Eye (tissue), 1 donor: Measurements from ENCODE around the gene TSPAN9.
A peak's percentile ranks its signal among the peaks of the same experiment; 100 is the strongest.

ENCODE experiments used
- DNase-seq: peaks from one replicate; pipeline ENCODE4 v3.0.0-alpha.2; 2015

The TSPAN9 gene

GRCh38 chr12:3256103-3256631 lies 179.0 kb downstream of the TSPAN9 start:
- peak; percentile 61 for DNase-seq

DNA sequence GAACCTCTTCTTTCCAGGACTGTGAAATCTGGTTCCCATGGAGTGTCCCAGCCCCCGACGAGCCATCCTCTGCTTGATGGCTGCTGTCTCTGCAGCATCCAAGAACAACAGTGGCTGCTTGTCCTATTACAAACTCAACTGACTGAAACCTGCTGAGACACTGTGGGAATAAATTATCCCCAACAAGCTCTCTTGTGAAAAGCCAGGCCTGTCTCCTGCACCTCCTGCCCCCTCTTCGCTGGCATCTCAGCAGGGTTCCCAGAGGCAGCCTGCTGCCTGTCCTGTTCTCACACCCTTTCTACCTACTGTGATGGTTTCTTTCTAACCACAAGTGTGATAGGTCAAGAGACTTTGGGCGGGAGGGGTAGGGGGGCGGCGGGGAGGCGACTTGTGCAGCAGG lies 180.2 kb downstream of the TSPAN9 start:
- DNase-seq: no peak

DNA sequence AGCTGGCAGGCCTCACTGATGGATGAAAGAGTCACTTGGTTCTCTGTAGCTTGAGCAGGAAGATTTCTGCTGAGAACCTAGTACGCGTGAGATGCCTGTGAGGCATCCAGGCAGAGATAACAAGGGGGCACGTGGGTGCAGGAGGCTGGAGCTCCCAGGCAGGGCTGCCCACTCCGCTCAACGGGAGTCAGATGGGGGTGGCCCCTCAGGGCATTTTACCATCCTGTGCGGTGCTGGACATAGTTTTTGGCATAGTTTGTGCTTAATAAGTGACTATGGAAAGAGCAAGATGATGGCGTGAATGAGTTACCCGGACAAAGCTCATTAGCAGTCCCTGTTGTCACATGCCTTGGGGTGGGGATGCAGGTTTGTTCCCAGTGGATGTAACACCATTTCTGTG lies 182.8 kb downstream of the TSPAN9 start:
- peak; percentile 48 for DNase-seq

GRCh38 chr12:3261782-3262359 lies 184.7 kb downstream of the TSPAN9 start:
- no peak for DNase-seq

DNA sequence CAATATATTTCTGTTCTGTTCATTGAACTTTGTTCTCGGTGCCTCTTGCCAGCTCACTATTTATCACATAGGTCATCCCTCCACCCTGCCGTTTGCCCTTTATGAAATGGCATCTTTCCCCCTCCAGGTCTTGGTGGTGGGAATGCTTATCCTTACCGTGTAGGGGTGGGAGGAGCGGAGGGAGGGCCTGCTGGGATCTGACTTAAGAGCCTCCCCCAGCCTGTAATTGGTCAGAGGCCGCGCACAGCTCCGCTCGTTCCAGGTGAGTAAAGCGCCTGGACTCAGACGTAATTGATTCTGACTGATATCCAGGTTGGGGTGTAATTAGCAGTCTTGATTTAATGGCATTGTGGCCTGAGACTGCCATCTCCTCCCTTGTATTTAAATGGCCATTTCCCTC lies 185.3 kb downstream of the TSPAN9 start:
- DNase-seq: peak; percentile 59

GRCh38 chr12:3263282-3263681 lies 186.1 kb downstream of the TSPAN9 start:
- peak; percentile 22 for DNase-seq

DNA sequence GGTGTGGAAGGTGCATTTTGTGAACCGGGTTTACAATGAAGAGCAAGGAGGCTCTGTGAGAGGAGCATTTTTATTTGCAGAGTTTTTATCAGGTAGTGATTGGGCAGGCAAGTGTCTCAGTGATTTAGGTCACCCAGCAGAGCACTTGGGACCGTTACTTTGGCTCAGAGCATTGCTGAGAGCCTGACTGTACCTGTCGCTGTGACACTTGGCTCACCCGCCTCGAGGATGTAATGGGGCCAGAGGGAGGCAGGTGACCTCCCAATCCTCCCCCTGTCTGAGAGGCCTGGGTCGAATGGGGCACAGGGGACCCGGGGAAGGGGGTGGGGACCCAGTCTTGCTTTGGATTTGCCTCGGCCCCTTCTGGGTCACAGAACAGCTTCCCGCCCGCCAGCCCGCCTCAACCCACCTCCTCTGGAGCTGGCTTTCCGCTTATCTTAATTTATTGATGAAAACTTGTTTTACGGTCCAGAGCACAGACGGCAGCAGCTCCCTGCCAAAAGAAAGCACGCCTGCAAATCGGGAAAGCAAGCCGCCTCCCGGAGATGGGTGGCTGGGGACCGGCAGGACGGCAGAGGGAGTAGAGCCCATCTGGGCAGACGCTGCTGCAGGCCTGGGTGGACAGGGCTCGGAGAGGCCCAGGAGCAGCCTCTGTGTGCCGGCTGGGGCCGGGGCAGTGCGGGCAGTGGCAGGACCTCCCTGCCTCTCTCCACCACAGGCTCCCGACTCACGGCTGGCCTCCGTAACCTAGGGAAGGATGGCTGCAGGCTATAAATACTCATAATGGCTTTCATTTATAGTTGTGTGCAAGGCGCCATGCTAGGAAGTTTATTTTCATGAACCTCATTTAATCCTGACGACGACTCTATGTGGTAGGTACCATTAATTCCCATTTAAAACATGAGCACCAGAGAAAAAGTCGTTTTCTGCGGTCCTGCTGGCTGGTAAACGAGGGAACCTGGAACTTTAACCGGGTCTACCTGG lies 187.1 kb downstream of the TSPAN9 start:
- DNase-seq: peak; percentile 88

GRCh38 chr12:3265406-3265805 lies 188.2 kb downstream of the TSPAN9 start:
- DNase-seq: no peak

GRCh38 chr12:3266638-3267037 lies 189.5 kb downstream of the TSPAN9 start:
- no peak for DNase-seq

GRCh38 chr12:3267690-3268089 lies 190.5 kb downstream of the TSPAN9 start:
- DNase-seq: no peak

GRCh38 chr12:3269594-3269993 lies 192.4 kb downstream of the TSPAN9 start:
- no peak for DNase-seq

GRCh38 chr12:3271146-3271545 lies 194.0 kb downstream of the TSPAN9 start:
- DNase-seq: no peak

DNA sequence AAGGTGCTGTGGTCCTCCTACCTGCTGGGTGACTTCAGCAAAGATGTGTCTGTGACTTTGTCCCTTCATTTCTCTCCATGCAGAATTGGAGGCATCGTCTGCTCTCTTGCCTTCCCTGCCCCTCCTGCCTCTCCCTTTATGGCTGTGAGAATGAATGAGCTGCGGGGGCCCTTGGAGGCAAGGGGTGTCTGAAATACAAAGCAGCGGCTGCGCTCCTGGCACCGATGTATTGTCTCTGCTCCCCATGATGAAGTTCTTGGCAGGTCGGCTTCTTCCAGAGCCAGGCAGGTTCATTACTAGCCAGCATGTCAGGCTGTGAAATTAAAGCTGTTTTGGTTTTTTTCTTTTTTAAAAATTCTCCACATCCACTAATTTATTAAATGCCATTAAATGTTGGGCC lies 194.5 kb downstream of the TSPAN9 start:
- DNase-seq: no peak

DNA sequence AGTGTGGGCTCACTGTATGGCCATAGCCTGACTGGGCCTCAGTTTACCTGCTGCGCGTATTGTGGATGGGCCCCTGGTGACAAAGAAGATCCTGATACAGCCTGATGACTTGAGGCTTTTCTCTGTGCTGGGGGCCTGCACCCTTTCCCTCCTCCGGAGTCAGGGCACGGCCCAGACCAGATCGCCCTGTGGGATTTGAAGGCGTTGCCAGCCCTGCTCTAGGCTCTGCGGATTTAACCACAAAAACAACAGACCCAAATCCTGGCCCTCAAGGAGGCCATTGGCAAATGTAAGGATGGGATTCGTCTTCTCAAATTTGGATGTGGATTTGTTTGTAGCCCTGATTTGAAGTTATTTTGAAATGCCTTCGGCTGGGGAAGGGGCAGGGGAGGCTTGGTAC lies 195.8 kb downstream of the TSPAN9 start:
- DNase-seq: no peak

DNA sequence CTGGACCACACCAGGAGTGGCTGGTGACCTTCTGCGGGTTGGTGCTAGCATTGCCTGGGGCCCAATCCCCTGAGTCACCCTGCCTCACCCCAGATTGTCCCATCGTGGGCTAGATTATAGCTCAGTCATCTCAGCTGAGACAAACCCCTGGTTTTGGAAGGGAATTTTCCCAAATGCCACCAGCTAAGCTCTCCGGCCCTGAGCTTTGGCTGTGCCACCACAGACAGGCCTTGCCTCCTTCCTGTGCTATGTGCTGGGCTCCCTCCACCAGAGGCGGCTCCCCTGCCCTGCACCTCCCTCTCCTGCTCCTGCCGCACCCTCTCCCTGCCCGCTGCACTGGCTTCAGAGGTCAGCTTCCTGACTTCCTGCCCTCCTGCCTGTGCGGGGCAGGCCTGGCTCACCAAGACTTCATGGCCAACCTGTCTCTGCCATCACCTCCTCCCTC lies 196.3 kb downstream of the TSPAN9 start:
- no peak for DNase-seq

GRCh38 chr12:3274664-3275063 lies 197.5 kb downstream of the TSPAN9 start:
- no peak for DNase-seq

DNA sequence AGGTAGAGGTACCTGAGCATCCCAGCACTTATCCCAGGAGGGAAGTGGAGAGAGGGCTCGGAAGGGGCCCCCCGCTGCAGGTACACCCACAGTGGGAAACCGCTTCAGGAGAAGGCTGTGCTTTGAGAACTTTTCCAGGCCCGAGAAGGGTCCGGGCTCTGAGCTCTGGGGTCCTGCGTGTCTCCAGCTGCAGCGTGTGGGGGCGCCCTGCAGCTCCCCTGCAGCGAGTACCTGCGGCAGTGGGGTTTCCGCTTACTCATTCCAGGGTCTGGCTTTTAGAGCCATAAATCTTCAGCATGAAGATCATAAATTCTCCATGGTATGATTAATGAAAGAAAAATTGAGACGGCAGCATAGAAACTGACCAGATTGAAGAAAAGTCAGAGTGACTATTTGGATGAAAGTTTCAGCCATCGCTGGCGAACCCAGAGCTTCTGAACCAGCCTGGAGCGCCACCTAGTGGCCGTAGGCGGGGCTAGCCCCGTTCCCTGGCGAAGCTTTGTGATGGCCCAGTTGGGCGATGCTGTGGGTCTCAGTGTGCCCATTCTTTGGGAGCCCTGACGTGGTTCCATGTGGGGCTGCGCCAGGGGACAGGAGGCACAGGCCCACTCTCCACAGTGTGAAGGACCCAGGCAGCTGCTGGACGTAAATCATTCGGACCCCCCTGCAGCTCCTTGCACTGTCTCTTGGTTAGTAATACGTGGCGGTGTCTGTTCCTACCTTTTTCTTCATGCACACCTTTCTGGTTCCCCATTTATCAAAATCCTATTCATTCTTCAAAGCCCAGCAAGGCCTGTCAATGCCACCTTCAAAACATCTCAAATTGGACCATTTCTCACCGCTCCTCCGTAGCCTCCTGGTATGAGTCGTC lies 198.2 kb downstream of the TSPAN9 start:
- peak; percentile 90 for DNase-seq

DNA sequence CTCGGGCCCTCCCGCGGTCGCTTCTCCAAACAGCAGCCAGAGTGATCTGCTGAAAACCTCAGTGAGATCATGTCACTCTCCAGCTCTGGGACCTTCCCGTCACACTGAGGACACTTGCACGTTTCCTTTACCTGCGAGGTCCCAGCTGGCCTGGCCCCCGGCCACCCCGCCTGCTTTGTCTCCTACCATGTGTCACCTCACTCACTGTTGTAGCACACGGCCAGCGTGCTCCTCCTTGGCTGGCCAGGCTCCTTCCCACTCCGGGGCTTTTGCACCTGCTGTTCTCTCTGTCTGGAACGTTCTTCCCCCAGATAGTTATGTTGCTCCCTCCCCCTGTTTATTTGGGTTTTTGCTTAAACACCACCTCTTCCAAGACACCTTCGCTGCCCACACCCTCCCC lies 199.0 kb downstream of the TSPAN9 start:
- DNase-seq: no peak

DNA sequence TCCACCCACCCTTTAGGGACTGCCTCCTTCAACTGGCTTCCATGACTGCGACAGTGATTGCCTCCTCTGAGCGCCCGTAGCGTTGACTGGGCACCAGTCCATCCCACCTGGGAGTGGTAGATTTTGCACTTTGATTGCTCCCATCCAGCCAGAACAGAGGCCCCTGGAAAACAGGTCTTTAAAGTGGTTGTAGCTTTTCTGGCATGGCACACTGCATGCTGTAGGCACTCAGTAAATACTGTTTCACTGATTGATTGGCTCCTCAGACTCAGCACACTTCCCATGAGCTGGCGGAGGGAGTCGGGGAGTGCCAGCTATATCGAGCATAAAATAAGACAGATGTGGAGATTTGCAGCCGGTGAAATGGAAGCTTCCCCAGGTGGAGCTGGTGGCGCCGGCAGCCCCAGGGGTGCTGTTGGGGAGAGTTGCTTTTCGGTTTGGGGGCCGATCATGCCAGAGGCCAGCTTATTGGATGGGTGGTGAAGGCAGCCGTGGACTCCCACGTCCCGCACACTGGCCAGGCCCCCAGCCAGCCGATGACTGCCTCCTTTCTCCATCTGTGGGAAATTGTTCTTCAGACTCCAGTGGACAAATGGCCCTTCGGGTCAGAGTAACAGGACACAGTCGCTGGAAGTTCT lies 200.2 kb downstream of the TSPAN9 start:
- DNase-seq: no peak

GRCh38 chr12:3278681-3279414 lies 201.7 kb downstream of the TSPAN9 start:
- DNase-seq: no peak

GRCh38 chr12:3279415-3279780 lies 202.2 kb downstream of the TSPAN9 start:
- no peak for DNase-seq

- DNase-seq: no peak
Measured at GRCh38 chr12:3279832-3280231, 202.7 kb downstream of the TSPAN9 start.
